Parathyroid adenoma (tissue), 2 donors: ENCODE measurements around the gene SLC17A7.

Source experiments
- H2AFZ ChIP-seq: fragments of 300-600 bp; sonication (generic); one replicate; pipeline ENCODE4 v1.7.0; 2017; ENCODE audit warnings: antibody characterized with exemption, mild to moderate bottlenecking
- H3K27ac ChIP-seq: fragments of 300-600 bp; sonication (generic); one replicate; pipeline ENCODE4 v1.7.0; 2017
- H3K27me3 ChIP-seq: fragments of 300-600 bp; sonication (generic); one replicate; pipeline ENCODE4 v1.7.0; 2017; ENCODE audit warnings: low read length; ENCODE audit not compliant: control insufficient read depth, insufficient read depth
- H3K36me3 ChIP-seq: fragments of 300-600 bp; sonication (generic); one replicate; pipeline ENCODE4 v1.7.0; 2017; ENCODE audit warnings: low read length; ENCODE audit not compliant: control insufficient read depth, insufficient read depth
- H3K4me1 ChIP-seq: fragments of 300-600 bp; sonication (generic); one replicate; pipeline ENCODE4 v1.7.0; 2017; ENCODE audit warnings: control low read depth
- H3K4me2 ChIP-seq: fragments of 300-600 bp; sonication (generic); one replicate; pipeline ENCODE4 v1.7.0; 2017; ENCODE audit warnings: low read length
- H3K4me3 ChIP-seq: fragments of 300-600 bp; sonication (generic); one replicate; pipeline ENCODE4 v1.7.0; 2017; ENCODE audit warnings: low read depth, low read length
- H3K79me2 ChIP-seq: fragments of 300-600 bp; sonication (generic); one replicate; pipeline ENCODE4 v1.7.0; 2017; ENCODE audit warnings: control low read depth
- H3K9ac ChIP-seq: fragments of 300-600 bp; sonication (generic); one replicate; pipeline ENCODE4 v1.7.0; 2017; ENCODE audit warnings: mild to moderate bottlenecking
- H3K9me3 ChIP-seq: fragments of 300-600 bp; sonication (generic); one replicate; pipeline ENCODE4 v1.7.0; 2017; ENCODE audit warnings: low read length; ENCODE audit not compliant: control insufficient read depth
- CTCF ChIP-seq: fragments of 300-600 bp; sonication (generic); IDR thresholded peaks from one replicate; pipeline ENCODE4 v1.7.0; 2017; ENCODE audit warnings: antibody characterized with exemption, mild to moderate bottlenecking
- donor health status: primary hyperparathyroidism.

SLC17A7 gene

GRCh38 chr19:49387936-49388372 is 53.4 kb downstream of the SLC17A7 start, which contains the start of gene KASH5:
Gene KASH5, plus strand, starts transcription at chr19:49388249. Its CDS starts 2,635 bp downstream, at chr19:49390884.
- H3K36me3 ChIP-seq: no peaks in the 10 kb centered on the region
- no peaks in the 10 kb centered on the region for H3K4me1 ChIP-seq
- H3K4me3 ChIP-seq: no peak within 1 kb of the TSS
- no peak within 1 kb of the TSS for H2AFZ ChIP-seq
- no peaks in the 10 kb centered on the region for H3K27me3 ChIP-seq
- no peak within 1 kb of the TSS for H3K4me2 ChIP-seq
- TF ChIP-seq CTCF: no peak
- no peak within 1 kb of the TSS for H3K27ac ChIP-seq
- no peaks in the 10 kb centered on the region for H3K9me3 ChIP-seq
- H3K9ac ChIP-seq: no peak within 1 kb of the TSS
- H3K79me2 ChIP-seq: no peaks in the 10 kb centered on the region

- no peaks in the 10 kb centered on the region for H3K27me3 ChIP-seq
- H3K4me1 ChIP-seq: no peaks in the 10 kb centered on the region
- no peak overlapping the region for H3K9ac ChIP-seq
- no peak overlapping the region for H3K4me2 ChIP-seq
- H3K36me3 ChIP-seq: no peaks in the 10 kb centered on the region
- H2AFZ ChIP-seq: no peak overlapping the region
- no peaks in the 10 kb centered on the region for H3K9me3 ChIP-seq
- H3K27ac ChIP-seq: no peak overlapping the region
- H3K79me2 ChIP-seq: no peaks in the 10 kb centered on the region
- no peak overlapping the region for H3K4me3 ChIP-seq
- TF ChIP-seq CTCF: no peak
Observed at GRCh38 chr19:49383599-49383998, 57.7 kb downstream of the SLC17A7 start.

- Histone ChIP-seq H3K36me3 (no peaks in the 10 kb centered on the region), H2AFZ (no peak overlapping the region)
- TF ChIP-seq CTCF: no peak
Observed at GRCh38 chr19:49382639-49383038, 58.7 kb downstream of the SLC17A7 start.

GRCh38 chr19:49380391-49380790 is 60.9 kb downstream of the SLC17A7 start:
- H3K27me3 ChIP-seq: no peaks in the 10 kb centered on the region
- no peak overlapping the region for H2AFZ ChIP-seq

More at GRCh38 chr19:49382639-49383038, 58.7 kb downstream of the SLC17A7 start:
- no peak overlapping the region for H3K27ac ChIP-seq
- H3K4me2 ChIP-seq: no peak overlapping the region
- H3K79me2 ChIP-seq: no peaks in the 10 kb centered on the region
- no peak overlapping the region for H3K4me3 ChIP-seq
- H3K9ac ChIP-seq: no peak overlapping the region
- no peaks in the 10 kb centered on the region for H3K4me1 ChIP-seq
- H3K9me3 ChIP-seq: no peaks in the 10 kb centered on the region
- no peaks in the 10 kb centered on the region for H3K27me3 ChIP-seq

More at GRCh38 chr19:49380391-49380790, 60.9 kb downstream of the SLC17A7 start:
- no peaks in the 10 kb centered on the region for H3K9me3 ChIP-seq
- no peak overlapping the region for H3K4me2 ChIP-seq
- H3K9ac ChIP-seq: no peak overlapping the region
- no peaks in the 10 kb centered on the region for H3K36me3 ChIP-seq
- TF ChIP-seq CTCF: no peak
- no peak overlapping the region for H3K4me3 ChIP-seq
- no peak overlapping the region for H3K27ac ChIP-seq
- H3K4me1 ChIP-seq: no peaks in the 10 kb centered on the region
- no peaks in the 10 kb centered on the region for H3K79me2 ChIP-seq
